GM21723 (cell line): Measurements from ENCODE around the gene BPIFB3.
"Not testable (repeated sequence)": the region's sequence is repeated elsewhere in the genome, so short reads cannot be mapped to it uniquely, and the experiment has no call there.

ENCODE experiments used
- ATAC-seq: cut with Tn5 transposase; IDR thresholded peaks from one replicate; pipeline ENCODE4 v1.9.1; 2021; ENCODE audit warnings: mild to moderate bottlenecking, moderate library complexity; ENCODE audit not compliant: unreplicated experiment

The BPIFB3 gene

DNA sequence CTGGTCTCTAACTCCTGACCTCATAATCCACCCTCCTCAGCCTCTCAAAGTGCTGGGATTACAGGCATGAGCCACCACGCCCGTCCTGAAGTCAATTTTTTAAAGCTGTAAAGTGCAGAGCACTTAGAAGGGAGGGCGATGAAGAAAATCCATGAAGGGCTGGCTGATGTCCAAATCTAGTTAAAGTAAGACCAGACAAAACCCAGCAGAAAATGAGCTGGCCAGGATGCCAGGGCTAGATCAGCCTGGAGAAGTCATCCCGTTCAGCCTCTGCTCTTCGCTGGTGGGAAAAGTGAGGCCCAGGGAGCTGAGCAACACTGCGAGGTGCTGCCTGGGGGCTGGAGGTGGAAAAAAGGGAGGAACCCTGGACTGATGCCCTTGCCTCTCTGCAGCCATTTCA is 28.8 kb downstream of the BPIFB3 start:
- no peak for ATAC-seq

DNA sequence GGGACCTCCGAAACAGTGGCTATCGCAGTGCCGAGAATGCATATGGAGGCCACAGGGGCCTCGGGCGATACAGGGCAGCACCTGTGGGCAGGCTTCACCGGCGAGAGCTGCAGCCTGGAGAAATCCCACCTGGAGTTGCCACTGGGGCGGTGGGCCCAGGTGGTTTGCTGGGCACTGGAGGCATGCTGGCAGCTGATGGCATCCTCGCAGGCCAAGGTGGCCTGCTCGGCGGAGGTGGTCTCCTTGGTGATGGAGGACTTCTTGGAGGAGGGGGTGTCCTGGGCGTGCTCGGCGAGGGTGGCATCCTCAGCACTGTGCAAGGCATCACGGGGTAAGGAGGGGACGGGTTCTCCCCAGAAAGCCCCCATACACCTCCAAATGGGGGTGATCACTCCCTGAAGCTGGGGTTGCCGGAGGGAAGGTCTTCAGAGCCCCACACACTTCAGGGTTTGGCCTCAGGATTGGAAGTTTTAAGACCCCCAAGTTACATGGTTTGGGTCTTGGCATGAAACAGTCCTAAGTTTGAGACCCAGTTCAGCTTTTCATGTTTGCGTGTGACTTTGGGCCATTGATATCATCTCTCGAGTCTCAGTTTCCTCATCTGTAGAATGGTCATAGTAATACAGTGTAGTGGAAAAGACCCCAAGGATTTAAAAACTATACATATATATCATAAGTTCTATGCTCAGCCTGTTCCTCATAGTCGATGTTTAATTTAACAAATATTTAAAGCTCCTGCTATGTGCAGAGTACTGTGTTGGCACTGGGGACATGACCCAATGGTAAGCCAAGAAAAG is 30.0 kb downstream of the BPIFB3 start:
- no peak for ATAC-seq

- no peak for ATAC-seq
These were observed 31.0 kb downstream of the BPIFB3 start for GRCh38 chr20:33084722-33085121.

DNA sequence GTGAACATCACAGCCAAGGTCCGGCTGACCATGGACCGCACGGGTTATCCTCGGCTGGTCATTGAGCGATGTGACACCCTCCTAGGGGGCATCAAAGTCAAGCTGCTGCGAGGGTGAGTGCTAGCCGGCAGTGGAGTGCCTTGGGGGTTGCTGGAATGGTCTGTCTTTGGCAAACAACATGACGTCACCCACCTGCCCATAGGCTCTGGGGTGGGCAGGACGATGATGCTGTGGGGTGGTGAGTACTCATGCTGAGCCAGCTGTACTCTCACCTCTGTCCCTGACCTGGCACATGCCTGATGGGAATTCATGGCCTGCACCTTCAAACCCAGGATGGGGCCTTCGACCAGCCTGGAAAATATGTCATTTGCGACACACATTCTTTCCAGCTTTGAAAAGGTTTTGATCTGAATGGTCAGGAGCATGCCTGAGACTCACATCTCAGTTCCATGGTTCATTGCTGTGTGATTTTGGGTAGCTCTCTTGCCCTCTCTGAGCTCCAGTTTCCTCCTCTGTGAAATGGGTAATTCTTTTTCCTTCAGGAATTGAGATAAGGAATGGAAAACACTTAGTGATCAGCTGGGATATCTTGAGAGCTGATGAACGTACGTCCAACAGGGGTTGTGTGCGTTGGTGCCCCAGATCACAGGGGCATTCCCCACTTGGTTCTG is 32.5 kb downstream of the BPIFB3 start:
- no peak for ATAC-seq

- ATAC-seq = no peak
These were observed 37.4 kb downstream of the BPIFB3 start for GRCh38 chr20:33091147-33091546.

DNA sequence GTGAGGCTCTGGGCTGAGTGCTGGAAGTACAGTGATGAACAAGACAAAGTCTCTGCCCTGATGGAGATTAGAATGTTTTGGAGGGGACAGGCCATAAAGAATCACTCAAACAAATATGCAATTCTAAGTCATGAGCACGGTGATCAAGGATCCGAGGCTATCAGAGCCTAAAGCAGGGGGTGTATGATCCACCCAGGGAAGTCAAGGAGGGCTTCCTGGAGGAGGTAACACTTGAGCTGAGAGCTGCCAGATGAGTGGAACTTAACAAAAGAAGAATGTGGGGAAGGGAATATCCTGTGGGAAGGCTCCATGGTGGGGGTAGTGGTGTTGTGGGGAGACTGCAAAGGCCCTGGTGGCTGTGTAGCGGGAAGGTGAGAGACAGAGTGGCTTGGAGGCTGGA is 38.0 kb downstream of the BPIFB3 start:
- ATAC-seq = no peak

- ATAC-seq = no peak
These were observed 38.7 kb downstream of the BPIFB3 start for GRCh38 chr20:33092361-33092760.

GRCh38 chr20:33093074-33093473 is 39.4 kb downstream of the BPIFB3 start:
- no peak for ATAC-seq

DNA sequence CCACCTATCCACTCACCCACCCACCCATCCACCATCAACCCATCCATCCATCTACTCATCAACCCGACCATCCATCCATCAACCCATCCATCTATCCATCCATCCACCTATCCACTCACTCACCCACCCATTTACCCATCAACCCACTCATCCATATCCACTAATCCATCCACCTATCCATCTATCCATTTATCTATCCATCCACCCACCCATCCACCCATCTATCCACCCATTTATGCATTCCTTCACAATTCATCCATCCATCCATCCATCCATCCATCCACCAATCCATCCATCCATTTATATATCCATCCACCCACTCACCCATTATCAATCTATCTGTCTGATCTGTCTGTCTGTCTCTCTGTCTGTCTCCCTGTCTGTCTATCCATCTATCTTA is 39.9 kb downstream of the BPIFB3 start:
- ATAC-seq = no peak

DNA sequence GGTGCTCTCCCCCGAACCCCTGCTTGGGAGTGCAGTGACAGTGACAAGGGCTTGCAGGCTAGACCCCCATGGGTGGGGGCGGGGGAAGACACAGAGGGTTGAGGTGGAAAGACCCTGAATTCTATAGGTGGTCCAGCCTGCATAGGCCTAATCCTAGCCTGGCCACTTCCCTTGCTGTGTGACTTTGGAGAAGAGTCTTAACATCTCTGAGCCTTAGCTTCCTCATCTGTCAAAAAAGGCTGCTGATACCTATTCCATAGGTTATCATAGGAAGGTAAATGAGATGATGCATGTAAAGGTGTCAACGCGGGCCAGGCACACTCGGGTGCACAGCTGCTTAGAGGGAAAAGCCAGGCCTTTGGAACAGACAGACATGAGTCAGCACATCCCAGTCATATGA is 41.5 kb downstream of the BPIFB3 start:
- ATAC-seq = no peak

DNA sequence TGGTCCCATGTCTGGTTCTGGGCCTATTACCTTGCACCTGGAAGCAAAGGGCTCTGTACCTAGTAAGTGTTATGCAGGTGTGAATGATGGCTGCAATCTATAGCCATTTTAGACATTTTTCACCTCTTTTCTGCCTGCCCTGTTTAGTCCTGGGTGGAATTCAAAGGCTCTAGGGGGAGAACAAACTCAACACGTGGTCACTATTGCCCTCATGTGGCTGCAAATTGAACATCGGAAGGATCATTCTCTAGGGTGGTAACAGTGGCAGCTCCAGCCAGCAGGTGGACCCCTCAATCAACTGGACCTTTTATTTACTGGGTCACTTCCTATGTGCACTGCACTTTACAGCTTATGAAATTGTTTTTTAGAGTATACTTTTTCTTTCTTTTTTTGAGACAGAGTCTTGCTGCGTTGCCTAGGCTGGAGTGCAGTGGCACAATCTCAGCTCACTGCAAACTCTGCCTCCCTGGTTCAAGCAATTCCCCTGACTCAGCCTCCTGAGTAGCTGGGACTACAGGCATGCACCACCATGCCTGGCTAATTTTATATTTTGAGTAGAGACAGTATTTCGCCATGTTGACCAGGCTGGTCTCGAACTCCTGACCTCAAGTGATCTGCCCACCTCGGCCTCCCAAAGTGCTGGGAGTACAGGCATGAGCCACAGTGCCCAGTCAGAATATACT is 42.3 kb downstream of the BPIFB3 start:
- not testable (repeated sequence) for ATAC-seq

- no peak for ATAC-seq
These were observed 43.3 kb downstream of the BPIFB3 start for GRCh38 chr20:33097001-33097400.

DNA sequence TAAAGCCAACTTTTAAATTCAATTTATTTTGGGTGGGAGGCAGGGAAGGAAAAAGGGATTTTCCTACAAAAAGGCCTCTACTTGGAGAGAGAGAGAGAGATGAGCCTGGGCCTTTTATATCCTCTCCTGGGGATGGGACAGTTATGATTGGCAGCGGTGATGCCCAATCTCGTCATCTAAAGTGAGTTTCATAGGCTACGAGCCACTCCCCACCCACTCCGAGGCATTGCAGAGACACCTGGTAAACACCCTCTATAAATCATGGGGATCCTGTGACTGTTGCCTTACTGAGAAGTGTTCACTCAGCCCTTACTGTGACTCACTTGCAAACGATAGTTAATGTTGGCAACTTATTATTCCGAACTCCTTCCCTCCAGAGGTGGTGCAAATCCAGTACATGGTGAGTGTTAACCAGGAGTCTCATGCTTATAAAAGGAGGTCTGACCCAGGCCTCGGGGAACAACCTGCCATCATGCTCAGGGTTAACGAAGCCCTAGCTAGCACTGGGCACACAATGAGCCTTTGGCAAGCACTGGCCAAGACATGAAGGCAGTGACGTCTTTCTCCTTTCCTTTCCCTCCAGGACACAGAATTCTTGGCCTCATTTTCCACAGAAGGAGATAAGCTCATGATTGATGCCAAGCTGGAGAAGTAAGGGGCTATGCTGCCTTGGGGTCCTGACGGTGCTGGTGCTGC is 46.3 kb downstream of the BPIFB3 start:
- ATAC-seq = no peak

GRCh38 chr20:33103556-33103955 is 49.9 kb downstream of the BPIFB3 start:
- ATAC-seq = no peak

- ATAC-seq = no peak
These were observed 50.6 kb downstream of the BPIFB3 start for GRCh38 chr20:33104336-33104735.

GRCh38 chr20:33105316-33105924 is 51.7 kb downstream of the BPIFB3 start:
- ATAC-seq = no peak

- ATAC-seq = not testable (repeated sequence)
These were observed 52.4 kb downstream of the BPIFB3 start for GRCh38 chr20:33106058-33106620.

DNA sequence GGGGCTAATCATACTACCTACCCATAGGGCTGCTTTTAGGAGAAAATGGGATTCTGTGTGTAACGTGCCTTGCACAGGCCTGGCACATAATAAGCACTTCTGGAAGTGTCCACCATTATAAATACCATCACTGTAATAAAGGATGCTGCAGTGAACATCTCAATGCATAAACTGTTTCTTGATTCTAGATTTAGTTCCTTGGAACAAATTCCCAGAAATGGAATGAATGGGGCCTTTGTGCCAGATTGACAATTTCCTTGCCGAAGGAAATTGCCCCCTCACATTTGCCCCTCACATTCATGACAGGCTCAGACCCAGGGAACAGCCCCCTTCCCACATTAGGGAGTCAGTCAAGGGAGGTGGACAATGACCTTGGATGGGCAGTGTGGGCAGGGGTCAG is 55.0 kb downstream of the BPIFB3 start:
- no peak for ATAC-seq

DNA sequence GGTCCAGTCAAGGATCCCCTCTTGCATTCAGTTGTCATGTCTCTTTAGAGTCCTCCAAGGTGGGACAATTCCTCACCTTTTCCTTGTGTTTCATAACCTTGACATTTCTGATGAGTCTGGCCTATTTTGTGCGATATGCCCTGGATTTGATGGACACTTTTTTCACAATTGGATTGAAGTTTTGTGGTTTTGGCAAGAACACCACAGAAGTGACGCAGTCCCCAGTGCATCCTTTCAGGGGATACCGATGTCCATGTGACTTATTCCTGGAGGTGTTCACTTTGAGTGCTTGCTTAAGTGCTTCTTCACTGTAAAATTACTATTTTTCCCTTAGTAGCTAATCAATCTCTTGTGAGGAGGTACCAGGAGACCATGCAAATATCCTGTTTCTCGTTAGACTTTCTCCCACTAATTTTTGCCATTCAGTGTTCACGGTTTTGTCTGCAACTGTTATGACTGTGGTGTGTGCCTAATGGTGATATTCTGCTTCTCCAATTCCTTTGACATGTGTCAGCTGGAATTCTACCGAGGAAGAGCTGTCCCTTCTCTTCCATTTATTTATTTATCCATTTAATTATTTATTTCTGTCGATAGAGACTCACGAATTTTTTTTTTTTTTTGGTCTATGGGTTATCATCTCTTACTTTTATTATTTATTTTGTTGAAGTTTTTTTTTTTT is 56.6 kb downstream of the BPIFB3 start:
- ATAC-seq = no peak

- ATAC-seq = no peak
These were observed 57.6 kb downstream of the BPIFB3 start for GRCh38 chr20:33111306-33111705.
